ENCODE results near the gene C19orf73. TPM values are rescaled to one million over a fixed set of nuclear protein-coding genes. Genes with fewer than 3 reads are reported as not detected.
A peak's percentile ranks its signal among the peaks of the same experiment; 100 is the strongest.

C19orf73 gene
- total RNA-seq, 1 donor from 2014 or later: not detected

GRCh38 chr19:49109051-49109450 is 9.9 kb downstream of the C19orf73 start:
- no peak overlapping the region for H3K4me3 ChIP-seq
- H3K36me3 ChIP-seq: peaks cover 0 to 46% of the 10 kb centered on the region in 2 donors
- intact Hi-C loops (cut with DNase I): no loop called here

GRCh38 chr19:49107625-49108459 is 11.1 kb downstream of the C19orf73 start:
- H3K27ac ChIP-seq: no peak overlapping the region
- H3K36me3 ChIP-seq: peaks cover 0 to 58% of the 10 kb centered on the region in 2 donors
- peaks cover 6% of the 10 kb centered on the region for H3K4me1 ChIP-seq
- no peak overlapping the region for H3K4me3 ChIP-seq
- intact Hi-C loops (cut with DNase I): no loop called here
- H3K9me3 ChIP-seq: no peaks in the 10 kb centered on the region
- TF ChIP-seq POLR2A (IDR thresholded peaks at IDR 0.05) (no peak), CTCF (IDR thresholded peaks at IDR 0.05) (no peak), POLR2AphosphoS5 (IDR thresholded peaks at IDR 0.05; ENCODE audit: insufficient read depth in 1 of 2, low read depth in 1 of 2) (no peak)
- H3K27me3 ChIP-seq: no peaks in the 10 kb centered on the region
- DNase-seq (ENCODE audit: extremely low spot score in 2 of 2): no peak

More at GRCh38 chr19:49109051-49109450, 9.9 kb downstream of the C19orf73 start:
- no peak overlapping the region for H3K27ac ChIP-seq
- H3K27me3 ChIP-seq: no peaks in the 10 kb centered on the region
- H3K9me3 ChIP-seq: no peaks in the 10 kb centered on the region
- no peak for TF ChIP-seq POLR2AphosphoS5 (IDR thresholded peaks at IDR 0.05; ENCODE audit: insufficient read depth in 1 of 2, low read depth in 1 of 2)
- no peak for TF ChIP-seq POLR2A (IDR thresholded peaks at IDR 0.05)
- no peak for TF ChIP-seq CTCF (IDR thresholded peaks at IDR 0.05)
- peaks cover 13% of the 10 kb centered on the region for H3K4me1 ChIP-seq
- no peak for DNase-seq (ENCODE audit: extremely low spot score in 2 of 2)

GRCh38 chr19:49106648-49107135 is 12.3 kb downstream of the C19orf73 start:
- TF ChIP-seq POLR2A (IDR thresholded peaks at IDR 0.05) (no peak), CTCF (IDR thresholded peaks at IDR 0.05) (peak in 2 of 3 experiments; percentile 22 to 53)
- Histone ChIP-seq H3K36me3 (peaks cover 0 to 70% of the 10 kb centered on the region in 2 donors), H3K4me1 (peaks cover 6% of the 10 kb centered on the region), H3K27ac (no peak overlapping the region), H3K27me3 (no peaks in the 10 kb centered on the region), H3K4me3 (no peak overlapping the region), H3K9me3 (no peaks in the 10 kb centered on the region)
- intact Hi-C loops (cut with DNase I): no loop called here
- no peak for DNase-seq (ENCODE audit: extremely low spot score in 2 of 2)

GRCh38 chr19:49104229-49104864 is 14.6 kb downstream of the C19orf73 start:
- no peak for TF ChIP-seq POLR2A (IDR thresholded peaks at IDR 0.05)
- no peak for TF ChIP-seq POLR2AphosphoS5 (IDR thresholded peaks at IDR 0.05; ENCODE audit: insufficient read depth in 1 of 2, low read depth in 1 of 2)
- TF ChIP-seq CTCF (IDR thresholded peaks at IDR 0.05): no peak
- no peak for DNase-seq (ENCODE audit: extremely low spot score in 2 of 2)
- Histone ChIP-seq H3K27ac (no peak overlapping the region), H3K36me3 (peaks cover 0 to 93% of the 10 kb centered on the region in 2 donors), H3K4me1 (no peaks in the 10 kb centered on the region), H3K27me3 (no peaks in the 10 kb centered on the region), H3K4me3 (no peak overlapping the region), H3K9me3 (no peaks in the 10 kb centered on the region)
- intact Hi-C loops (cut with DNase I): no loop called here
